Measurements from ENCODE around the gene EXOC1L.

Gene EXOC1L

GRCh38 chr4:55876387-55876786 lies 56.8 kb downstream of the EXOC1L start:
- Mint-ChIP-seq H3K27me3 (no peaks in the 10 kb centered on the region), H3K4me3 (no peak overlapping the region), H3K36me3 (ENCODE audit: low read depth) (peaks cover 70% of the 10 kb centered on the region), H3K27ac (no peak overlapping the region), H3K4me1 (ENCODE audit: low read depth) (no peaks in the 10 kb centered on the region), H3K9me3 (no peaks in the 10 kb centered on the region)
- intact Hi-C loops (cut with micrococcal nuclease) = loop anchor here (10.0 kb wide), 1 partner anchor 608 kb away; no protein-coding TSS in a partner anchor

GRCh38 chr4:55879224-55879623 lies 59.6 kb downstream of the EXOC1L start:
- no peak overlapping the region for H3K4me3 Mint-ChIP-seq
- peaks cover 58% of the 10 kb centered on the region for H3K36me3 Mint-ChIP-seq (ENCODE audit: low read depth)
- H3K27ac Mint-ChIP-seq = no peak overlapping the region
- H3K4me1 Mint-ChIP-seq (ENCODE audit: low read depth) = no peaks in the 10 kb centered on the region
- no peaks in the 10 kb centered on the region for H3K27me3 Mint-ChIP-seq
- no peaks in the 10 kb centered on the region for H3K9me3 Mint-ChIP-seq
- intact Hi-C loops (cut with micrococcal nuclease) = loop anchor here (10.0 kb wide), 1 partner anchor 606 kb away; no protein-coding TSS in a partner anchor

GRCh38 chr4:55880652-55881280 lies 61.2 kb downstream of the EXOC1L start:
- H3K36me3 Mint-ChIP-seq (ENCODE audit: low read depth) = peaks cover 47% of the 10 kb centered on the region
- no peaks in the 10 kb centered on the region for H3K4me1 Mint-ChIP-seq (ENCODE audit: low read depth)
- no peaks in the 10 kb centered on the region for H3K9me3 Mint-ChIP-seq
- intact Hi-C loops (cut with micrococcal nuclease) = loop anchor here (10.0 kb wide), 1 partner anchor 1134 kb away; no protein-coding TSS in a partner anchor
- H3K27ac Mint-ChIP-seq = no peak overlapping the region
- H3K27me3 Mint-ChIP-seq = no peaks in the 10 kb centered on the region
- H3K4me3 Mint-ChIP-seq = no peak overlapping the region

GRCh38 chr4:55884093-55884850 lies 64.7 kb downstream of the EXOC1L start:
- Mint-ChIP-seq H3K27ac (no peak overlapping the region), H3K9me3 (no peaks in the 10 kb centered on the region), H3K27me3 (no peaks in the 10 kb centered on the region), H3K4me3 (no peak overlapping the region), H3K36me3 (ENCODE audit: low read depth) (peaks cover 37% of the 10 kb centered on the region), H3K4me1 (ENCODE audit: low read depth) (no peaks in the 10 kb centered on the region)
- intact Hi-C loops (cut with micrococcal nuclease) = loop anchor here (10.0 kb wide), 1 partner anchor 1131 kb away; no protein-coding TSS in a partner anchor

- peaks cover 37% of the 10 kb centered on the region for H3K36me3 Mint-ChIP-seq (ENCODE audit: low read depth)
- H3K27me3 Mint-ChIP-seq = no peaks in the 10 kb centered on the region
- intact Hi-C loops (cut with micrococcal nuclease) = loop anchor here (10.0 kb wide), 1 partner anchor 1130 kb away; no protein-coding TSS in a partner anchor
- no peak overlapping the region for H3K4me3 Mint-ChIP-seq
- no peak overlapping the region for H3K27ac Mint-ChIP-seq
- H3K4me1 Mint-ChIP-seq (ENCODE audit: low read depth) = no peaks in the 10 kb centered on the region
- H3K9me3 Mint-ChIP-seq = no peaks in the 10 kb centered on the region
Observed at GRCh38 chr4:55884851-55885219, 65.2 kb downstream of the EXOC1L start.

Measured in dendritic cell treated with granulocyte-macrophage colony-stimulating factor and Interleukin-4, amounts not matched to agents 40 ng/mL and 50 ng/mL, for 4 days (primary cell).